Calu3 (cell line): Measurements from ENCODE around the gene PLXNA2. TPM values are rescaled to one million over a fixed set of nuclear protein-coding genes. Genes with fewer than 3 reads are reported as not detected.

Experiments used
- BruUV-seq: library from RNA; stranded (reverse); fragments of 400-500 nt; replicated peaks from 2 replicates; lab custom pipeline; 2021; lab: Mats Ljungman, UMichigan
- CTCF ChIA-PET: fragments of 300-600 bp; sonication (Branson Sonifier 250); formaldehyde crosslinking; loops from one replicate; lab custom pipeline; 2022; ENCODE audit warnings: antibody characterized with exemption; lab: Charles Lee
- DNase-seq: peaks from one replicate; pipeline ENCODE4 v3.0.0; 2022
- H3K27ac Mint-ChIP-seq: one replicate; pipeline ENCODE4 v1.8.0; 2022; ENCODE audit warnings: mixed read lengths; ENCODE audit not compliant: unreplicated experiment
- H3K27me3 Mint-ChIP-seq: one replicate; pipeline ENCODE4 v1.8.0; 2022; ENCODE audit warnings: mixed read lengths; ENCODE audit not compliant: unreplicated experiment
- H3K36me3 Mint-ChIP-seq: one replicate; pipeline ENCODE4 v1.8.0; 2022; ENCODE audit warnings: mild to moderate bottlenecking, moderate library complexity, mixed read lengths; ENCODE audit not compliant: insufficient read depth, unreplicated experiment
- H3K4me1 Mint-ChIP-seq: one replicate; pipeline ENCODE4 v1.8.0; 2022; ENCODE audit warnings: mild to moderate bottlenecking, low read depth, mixed read lengths; ENCODE audit not compliant: unreplicated experiment
- H3K4me3 Mint-ChIP-seq: one replicate; pipeline ENCODE4 v1.8.0; 2022; ENCODE audit warnings: mild to moderate bottlenecking, low read depth, moderate library complexity, mixed read lengths; ENCODE audit not compliant: unreplicated experiment
- H3K9me3 Mint-ChIP-seq: one replicate; pipeline ENCODE4 v1.8.0; 2022; ENCODE audit warnings: low read depth, mixed read lengths; ENCODE audit not compliant: unreplicated experiment
- intact Hi-C: fragments of 100-400 bp; cut with micrococcal nuclease; formaldehyde crosslinking; loops from one replicate; pipeline ENCODE4 v1.10.0; 2022; ENCODE audit not compliant: unreplicated experiment
- total RNA-seq: library from RNA; stranded (reverse); gene quantifications from 2 replicates; pipeline ENCODE4 v1.2.3, GENCODE V29; 2022
- TF ChIP-seq, protein P1 (sequence below): fragments of 200-600 bp; IDR thresholded peaks from one replicate; pipeline ENCODE4 v1.8.0; 2022; ENCODE audit warnings: antibody characterized with exemption; ENCODE audit not compliant: unreplicated experiment

PLXNA2 gene
- total RNA-seq, 1 experiment from 2014 or later = 16.2 TPM

DNA sequence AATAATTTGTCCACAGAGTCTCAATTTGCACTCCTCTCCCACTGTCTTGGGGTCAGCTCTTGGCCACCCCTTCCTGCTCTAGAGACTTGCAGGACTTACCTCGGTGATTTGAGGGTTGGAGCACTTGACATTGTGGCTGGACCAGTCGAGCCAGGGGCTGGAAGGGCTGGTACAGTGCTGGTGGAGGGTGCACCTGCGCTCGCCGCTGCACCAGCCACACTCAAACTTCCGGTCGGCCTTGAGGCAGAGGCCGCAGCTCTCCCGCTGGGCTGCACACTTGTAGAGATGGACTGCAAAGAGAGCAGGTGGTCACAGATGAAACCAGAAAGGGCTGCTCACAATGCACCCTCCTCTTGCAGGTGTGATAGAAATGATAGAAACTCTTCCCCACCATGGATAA is 165.0 kb downstream of the PLXNA2 start:
- no peak overlapping the region for H3K27ac Mint-ChIP-seq
- no peaks in the 10 kb centered on the region for H3K27me3 Mint-ChIP-seq
- H3K4me1 Mint-ChIP-seq = no peaks in the 10 kb centered on the region
- no peak for DNase-seq
- H3K4me3 Mint-ChIP-seq = no peak overlapping the region
- TF ChIP-seq, protein P1, sequence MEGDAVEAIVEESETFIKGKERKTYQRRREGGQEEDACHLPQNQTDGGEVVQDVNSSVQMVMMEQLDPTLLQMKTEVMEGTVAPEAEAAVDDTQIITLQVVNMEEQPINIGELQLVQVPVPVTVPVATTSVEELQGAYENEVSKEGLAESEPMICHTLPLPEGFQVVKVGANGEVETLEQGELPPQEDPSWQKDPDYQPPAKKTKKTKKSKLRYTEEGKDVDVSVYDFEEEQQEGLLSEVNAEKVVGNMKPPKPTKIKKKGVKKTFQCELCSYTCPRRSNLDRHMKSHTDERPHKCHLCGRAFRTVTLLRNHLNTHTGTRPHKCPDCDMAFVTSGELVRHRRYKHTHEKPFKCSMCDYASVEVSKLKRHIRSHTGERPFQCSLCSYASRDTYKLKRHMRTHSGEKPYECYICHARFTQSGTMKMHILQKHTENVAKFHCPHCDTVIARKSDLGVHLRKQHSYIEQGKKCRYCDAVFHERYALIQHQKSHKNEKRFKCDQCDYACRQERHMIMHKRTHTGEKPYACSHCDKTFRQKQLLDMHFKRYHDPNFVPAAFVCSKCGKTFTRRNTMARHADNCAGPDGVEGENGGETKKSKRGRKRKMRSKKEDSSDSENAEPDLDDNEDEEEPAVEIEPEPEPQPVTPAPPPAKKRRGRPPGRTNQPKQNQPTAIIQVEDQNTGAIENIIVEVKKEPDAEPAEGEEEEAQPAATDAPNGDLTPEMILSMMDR = no peak
- H3K36me3 Mint-ChIP-seq = no peaks in the 10 kb centered on the region
- intact Hi-C loops = no loop called here
- CTCF ChIA-PET = no interaction called here
- no TSS peak for BruUV-seq
- no peaks in the 10 kb centered on the region for H3K9me3 Mint-ChIP-seq

DNA sequence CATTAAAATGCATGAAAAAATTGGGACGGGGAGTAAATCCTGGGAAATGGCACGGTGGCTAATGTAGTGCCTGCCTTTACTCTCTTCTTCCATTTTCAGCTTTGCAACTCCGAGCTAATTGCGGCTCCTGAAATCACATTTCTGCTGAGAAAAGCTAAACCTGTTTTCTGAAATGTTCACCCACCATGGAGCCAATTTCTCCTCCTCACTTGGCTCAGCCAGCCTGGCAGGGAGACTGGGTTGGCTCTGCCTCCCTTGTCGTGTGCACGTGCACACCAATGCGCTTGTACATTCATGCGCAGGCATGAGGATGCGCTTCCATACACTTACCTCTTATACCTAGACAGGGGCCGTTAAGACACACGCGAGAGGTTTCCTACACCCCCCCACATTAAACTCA is 165.4 kb downstream of the PLXNA2 start:
- TF ChIP-seq, protein P1 = no peak
- Mint-ChIP-seq H3K4me3 (no peak overlapping the region), H3K36me3 (no peaks in the 10 kb centered on the region), H3K27ac (no peak overlapping the region), H3K27me3 (no peaks in the 10 kb centered on the region), H3K9me3 (no peaks in the 10 kb centered on the region), H3K4me1 (no peaks in the 10 kb centered on the region)
- CTCF ChIA-PET = no interaction called here
- no TSS peak for BruUV-seq
- DNase-seq = no peak
- intact Hi-C loops = no loop called here

DNA sequence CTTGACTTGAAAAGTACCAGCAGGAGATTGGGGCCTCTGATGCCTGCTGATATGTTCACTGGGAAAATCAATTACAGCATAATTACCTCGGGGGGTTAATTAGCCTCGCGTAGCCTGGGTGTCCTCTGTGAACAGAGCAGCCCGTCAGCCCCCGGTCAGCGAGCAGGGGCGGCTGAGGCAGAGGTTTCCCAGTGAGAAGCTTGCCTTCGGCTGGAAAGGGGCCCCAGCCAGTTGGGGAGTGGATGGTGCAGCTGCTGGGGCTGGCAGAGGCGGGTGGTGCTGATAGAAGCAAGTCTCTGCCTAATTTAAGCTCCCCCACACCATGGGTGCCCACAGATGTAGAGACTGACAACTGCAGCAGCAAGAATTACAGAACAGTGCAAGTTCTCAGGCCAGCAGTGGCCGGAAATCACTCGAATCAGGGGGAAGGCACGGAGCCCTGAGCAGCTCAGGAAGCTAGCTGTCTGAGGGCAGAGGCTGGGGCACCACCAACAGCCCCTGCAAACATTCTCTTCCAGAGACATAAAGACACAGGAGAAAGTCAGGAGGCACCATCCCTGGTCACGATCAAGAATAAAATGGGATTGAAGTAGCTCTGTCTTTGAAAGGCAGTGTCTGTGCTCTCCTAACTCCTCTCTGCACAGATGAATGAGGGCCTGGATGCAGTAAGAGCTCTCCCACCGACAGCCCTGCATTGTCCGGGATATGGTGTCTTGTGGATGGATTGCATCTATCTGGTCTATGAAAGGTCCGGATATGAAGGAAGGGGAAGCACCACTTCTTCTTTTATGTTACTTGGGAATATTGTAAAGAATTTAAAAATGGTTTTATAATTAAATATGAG is 166.7 kb downstream of the PLXNA2 start:
- CTCF ChIA-PET = interaction anchor here (1.5 kb wide), 1 partner anchor 34 kb away, joined by 3 read pairs; no protein-coding TSS in a partner anchor
- no peak for DNase-seq
- Mint-ChIP-seq H3K27me3 (no peaks in the 10 kb centered on the region), H3K9me3 (no peaks in the 10 kb centered on the region), H3K27ac (no peak overlapping the region), H3K36me3 (no peaks in the 10 kb centered on the region), H3K4me1 (no peaks in the 10 kb centered on the region), H3K4me3 (no peak overlapping the region)
- BruUV-seq = no TSS peak
- TF ChIP-seq, protein P1 = no peak
- intact Hi-C loops = no loop called here

DNA sequence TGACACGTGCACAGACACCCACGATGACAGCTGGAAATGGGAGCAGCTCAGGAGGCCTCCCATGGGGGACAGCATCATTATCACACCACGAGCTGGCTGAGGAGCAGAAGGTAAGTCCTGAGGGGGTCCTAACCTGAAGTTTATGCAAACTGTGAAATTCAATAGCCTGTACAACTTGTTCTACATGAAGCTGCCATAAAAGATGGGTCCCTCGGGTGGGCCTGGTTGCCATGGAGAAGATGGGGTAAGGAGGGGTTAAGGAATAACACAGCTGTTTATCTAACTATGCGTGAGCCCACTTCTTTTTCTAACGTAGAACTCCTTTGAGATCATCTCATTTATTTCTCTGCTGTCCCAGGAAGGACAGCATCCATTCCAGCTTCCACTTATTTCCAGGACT is 169.8 kb downstream of the PLXNA2 start:
- CTCF ChIA-PET = no interaction called here
- Mint-ChIP-seq H3K27ac (no peak overlapping the region), H3K27me3 (no peaks in the 10 kb centered on the region), H3K4me1 (no peaks in the 10 kb centered on the region), H3K9me3 (no peaks in the 10 kb centered on the region), H3K36me3 (no peaks in the 10 kb centered on the region), H3K4me3 (no peak overlapping the region)
- TF ChIP-seq, protein P1 = no peak
- no peak for DNase-seq
- intact Hi-C loops = no loop called here
- BruUV-seq = no TSS peak
